ENCODE results near the gene TACC2. TPM values are rescaled to one million over a fixed set of nuclear protein-coding genes. Genes with fewer than 3 reads are reported as not detected.
"Not testable (repeated sequence)": the region's sequence is repeated elsewhere in the genome, so short reads cannot be mapped to it uniquely, and the experiment has no call there.

TACC2 gene
- polyA plus RNA-seq, 4 donors: 28.6 to 99.5 (median 77.2) TPM

GRCh38 chr10:122014652-122015248 is 25.8 kb downstream of the TACC2 start:
- Histone ChIP-seq H3K4me1 (ENCODE audit: control insufficient read depth in 3 of 3, insufficient read depth in 2 of 3, low read depth in 1 of 3, low read length in 2 of 3) (peaks cover 0 to 33% (median 4%) of the 10 kb centered on the region in 3 donors), H3K4me3 (ENCODE audit: low read depth in 1 of 3, low read length in 3 of 3) (no peak overlapping the region), H3K27ac (ENCODE audit: low read depth in 1 of 3, low read length in 2 of 3) (peak overlapping the region in 2 of 3 donors; percentile 34 to 60), H3K27me3 (ENCODE audit: control insufficient read depth in 3 of 3, insufficient read depth in 3 of 3, low read length in 3 of 3) (peaks cover 0 to 2% (median 0%) of the 10 kb centered on the region in 3 donors), H3K9me3 (ENCODE audit: control insufficient read depth in 2 of 2, insufficient read depth in 1 of 2, low read depth in 1 of 2, low read length in 1 of 2) (peaks cover 0 to 4% of the 10 kb centered on the region in 2 donors), H3K36me3 (ENCODE audit: control insufficient read depth in 3 of 3, insufficient read depth in 2 of 3, low read depth in 1 of 3, low read length in 3 of 3) (peaks cover 0 to 2% (median 0%) of the 10 kb centered on the region in 3 donors)
- FAIRE-seq: peak; percentile 57
- DNase-seq: peak; percentile 80 to 85
- 8 to 50% (median 40%) methylated on average over 3 of the region's 3 CpGs for WGBS, 3 donors

- Histone ChIP-seq H3K27ac (ENCODE audit: low read depth in 1 of 3, low read length in 2 of 3) (peak overlapping the region in 1 of 3 donors; percentile 94), H3K4me1 (ENCODE audit: control insufficient read depth in 3 of 3, insufficient read depth in 2 of 3, low read depth in 1 of 3, low read length in 2 of 3) (peaks cover 0 to 36% (median 4%) of the 10 kb centered on the region in 3 donors)
- H3K4me3 ChIP-seq (ENCODE audit: low read depth in 1 of 3, low read length in 3 of 3); H3K36me3 ChIP-seq (ENCODE audit: control insufficient read depth in 3 of 3, insufficient read depth in 2 of 3, low read depth in 1 of 3, low read length in 3 of 3); DNase-seq; H3K27me3 ChIP-seq (ENCODE audit: control insufficient read depth in 3 of 3, insufficient read depth in 3 of 3, low read length in 3 of 3); FAIRE-seq; H3K9me3 ChIP-seq (ENCODE audit: control insufficient read depth in 2 of 2, insufficient read depth in 1 of 2, low read depth in 1 of 2, low read length in 1 of 2): not testable (repeated sequence)
- 49 to 67% (median 57%) methylated on average over 4 of the region's 4 CpGs for WGBS, 3 donors
These were observed 29.0 kb downstream of the TACC2 start for GRCh38 chr10:122017926-122018325.

GRCh38 chr10:122018491-122018890 is 29.5 kb downstream of the TACC2 start:
- 7 to 35% (median 25%) methylated on average over 7 of the region's 7 CpGs for WGBS, 3 donors
- peak overlapping the region; percentile 69 to 94 (median 93) for H3K27ac ChIP-seq (ENCODE audit: low read depth in 1 of 3, low read length in 2 of 3)
- peak overlapping the region in 2 of 3 donors; percentile 27 to 46 for H3K4me3 ChIP-seq (ENCODE audit: low read depth in 1 of 3, low read length in 3 of 3)

GRCh38 chr10:122018951-122019413 is 30.0 kb downstream of the TACC2 start:
- 15 to 60% (median 31%) methylated on average over 15 to 16 of the region's 16 CpGs for whole genome bisulfite sequencing, 3 donors
- Histone ChIP-seq H3K27ac (ENCODE audit: low read depth in 1 of 3, low read length in 2 of 3) (peak overlapping the region; percentile 69 to 94 (median 93)), H3K4me3 (ENCODE audit: low read depth in 1 of 3, low read length in 3 of 3) (peak overlapping the region in 2 of 3 donors; percentile 27 to 46), H3K9me3 (ENCODE audit: control insufficient read depth in 2 of 2, insufficient read depth in 1 of 2, low read depth in 1 of 2, low read length in 1 of 2) (no peaks in the 10 kb centered on the region), H3K36me3 (ENCODE audit: control insufficient read depth in 3 of 3, insufficient read depth in 2 of 3, low read depth in 1 of 3, low read length in 3 of 3) (peaks cover 0 to 8% (median 0%) of the 10 kb centered on the region in 3 donors), H3K4me1 (ENCODE audit: control insufficient read depth in 3 of 3, insufficient read depth in 2 of 3, low read depth in 1 of 3, low read length in 2 of 3) (peaks cover 0 to 27% (median 4%) of the 10 kb centered on the region in 3 donors), H3K27me3 (ENCODE audit: control insufficient read depth in 3 of 3, insufficient read depth in 3 of 3, low read length in 3 of 3) (no peaks in the 10 kb centered on the region)
- DNase-seq (peak; percentile 86 to 89), FAIRE-seq (no peak)

More at GRCh38 chr10:122018491-122018890, 29.5 kb downstream of the TACC2 start:
- FAIRE-seq (no peak), DNase-seq (peak; percentile 67 to 68)
- no peaks in the 10 kb centered on the region for H3K9me3 ChIP-seq (ENCODE audit: control insufficient read depth in 2 of 2, insufficient read depth in 1 of 2, low read depth in 1 of 2, low read length in 1 of 2)
- H3K4me1 ChIP-seq (ENCODE audit: control insufficient read depth in 3 of 3, insufficient read depth in 2 of 3, low read depth in 1 of 3, low read length in 2 of 3): peaks cover 0 to 30% (median 4%) of the 10 kb centered on the region in 3 donors
- no peaks in the 10 kb centered on the region for H3K27me3 ChIP-seq (ENCODE audit: control insufficient read depth in 3 of 3, insufficient read depth in 3 of 3, low read length in 3 of 3)
- H3K36me3 ChIP-seq (ENCODE audit: control insufficient read depth in 3 of 3, insufficient read depth in 2 of 3, low read depth in 1 of 3, low read length in 3 of 3): peaks cover 0 to 8% (median 0%) of the 10 kb centered on the region in 3 donors

GRCh38 chr10:122019414-122019975 is 30.5 kb downstream of the TACC2 start:
- DNase-seq (peak; percentile 95), FAIRE-seq (no peak)
- Histone ChIP-seq H3K4me1 (ENCODE audit: control insufficient read depth in 3 of 3, insufficient read depth in 2 of 3, low read depth in 1 of 3, low read length in 2 of 3) (peaks cover 0 to 25% (median 2%) of the 10 kb centered on the region in 3 donors), H3K9me3 (ENCODE audit: control insufficient read depth in 2 of 2, insufficient read depth in 1 of 2, low read depth in 1 of 2, low read length in 1 of 2) (no peaks in the 10 kb centered on the region), H3K27ac (ENCODE audit: low read depth in 1 of 3, low read length in 2 of 3) (peak overlapping the region; percentile 69 to 94 (median 93)), H3K4me3 (ENCODE audit: low read depth in 1 of 3, low read length in 3 of 3) (peak overlapping the region in 2 of 3 donors; percentile 27 to 46), H3K27me3 (ENCODE audit: control insufficient read depth in 3 of 3, insufficient read depth in 3 of 3, low read length in 3 of 3) (no peaks in the 10 kb centered on the region), H3K36me3 (ENCODE audit: control insufficient read depth in 3 of 3, insufficient read depth in 2 of 3, low read depth in 1 of 3, low read length in 3 of 3) (peaks cover 0 to 8% (median 0%) of the 10 kb centered on the region in 3 donors)
- WGBS, 3 donors: 11 to 54% (median 25%) methylated on average over 24 of the region's 24 CpGs

GRCh38 chr10:122020226-122020625 is 31.3 kb downstream of the TACC2 start:
- no peaks in the 10 kb centered on the region for H3K9me3 ChIP-seq (ENCODE audit: control insufficient read depth in 2 of 2, insufficient read depth in 1 of 2, low read depth in 1 of 2, low read length in 1 of 2)
- peak overlapping the region in 1 of 3 donors; percentile 46 for H3K4me3 ChIP-seq (ENCODE audit: low read depth in 1 of 3, low read length in 3 of 3)
- FAIRE-seq (no peak), DNase-seq (peak; percentile 30 to 60)
- WGBS, 3 donors: 60 to 83% (median 66%) methylated on average over 6 of the region's 6 CpGs
- no peaks in the 10 kb centered on the region for H3K27me3 ChIP-seq (ENCODE audit: control insufficient read depth in 3 of 3, insufficient read depth in 3 of 3, low read length in 3 of 3)
- peaks cover 0 to 8% (median 0%) of the 10 kb centered on the region in 3 donors for H3K36me3 ChIP-seq (ENCODE audit: control insufficient read depth in 3 of 3, insufficient read depth in 2 of 3, low read depth in 1 of 3, low read length in 3 of 3)
- peaks cover 0 to 21% (median 0%) of the 10 kb centered on the region in 3 donors for H3K4me1 ChIP-seq (ENCODE audit: control insufficient read depth in 3 of 3, insufficient read depth in 2 of 3, low read depth in 1 of 3, low read length in 2 of 3)
- peak overlapping the region; percentile 15 to 94 (median 47) for H3K27ac ChIP-seq (ENCODE audit: low read depth in 1 of 3, low read length in 2 of 3)

- H3K4me1 ChIP-seq (ENCODE audit: control insufficient read depth in 3 of 3, insufficient read depth in 2 of 3, low read depth in 1 of 3, low read length in 2 of 3): peaks cover 0 to 18% (median 0%) of the 10 kb centered on the region in 3 donors
- 57 to 62% (median 62%) methylated on average over 9 of the region's 9 CpGs for WGBS, 3 donors
- no peaks in the 10 kb centered on the region for H3K9me3 ChIP-seq (ENCODE audit: control insufficient read depth in 2 of 2, insufficient read depth in 1 of 2, low read depth in 1 of 2, low read length in 1 of 2)
- H3K27me3 ChIP-seq (ENCODE audit: control insufficient read depth in 3 of 3, insufficient read depth in 3 of 3, low read length in 3 of 3): no peaks in the 10 kb centered on the region
- DNase-seq (peak in 1 of 2 donors; percentile 27), FAIRE-seq (no peak)
- H3K36me3 ChIP-seq (ENCODE audit: control insufficient read depth in 3 of 3, insufficient read depth in 2 of 3, low read depth in 1 of 3, low read length in 3 of 3): peaks cover 0 to 8% (median 0%) of the 10 kb centered on the region in 3 donors
- H3K4me3 ChIP-seq (ENCODE audit: low read depth in 1 of 3, low read length in 3 of 3): no peak overlapping the region
- peak overlapping the region in 1 of 3 donors; percentile 12 for H3K27ac ChIP-seq (ENCODE audit: low read depth in 1 of 3, low read length in 2 of 3)
These were observed 32.4 kb downstream of the TACC2 start for GRCh38 chr10:122021379-122021778.

GRCh38 chr10:122021828-122022227 is 32.9 kb downstream of the TACC2 start:
- no peak overlapping the region for H3K4me3 ChIP-seq (ENCODE audit: low read depth in 1 of 3, low read length in 3 of 3)
- H3K4me1 ChIP-seq (ENCODE audit: control insufficient read depth in 3 of 3, insufficient read depth in 2 of 3, low read depth in 1 of 3, low read length in 2 of 3): peaks cover 0 to 18% (median 0%) of the 10 kb centered on the region in 3 donors
- no peak overlapping the region for H3K27ac ChIP-seq (ENCODE audit: low read depth in 1 of 3, low read length in 2 of 3)
- no peaks in the 10 kb centered on the region for H3K27me3 ChIP-seq (ENCODE audit: control insufficient read depth in 3 of 3, insufficient read depth in 3 of 3, low read length in 3 of 3)
- peaks cover 0 to 8% (median 0%) of the 10 kb centered on the region in 3 donors for H3K36me3 ChIP-seq (ENCODE audit: control insufficient read depth in 3 of 3, insufficient read depth in 2 of 3, low read depth in 1 of 3, low read length in 3 of 3)
- no peaks in the 10 kb centered on the region for H3K9me3 ChIP-seq (ENCODE audit: control insufficient read depth in 2 of 2, insufficient read depth in 1 of 2, low read depth in 1 of 2, low read length in 1 of 2)
- 73 to 83% (median 83%) methylated on average over 11 of the region's 11 CpGs for WGBS, 3 donors
- FAIRE-seq (no peak), DNase-seq (no peak)

Measured in small intestine (tissue), 7 donors.